ENCODE measurements around the gene PTPRN. TPM values are rescaled to one million over a fixed set of nuclear protein-coding genes. Genes with fewer than 3 reads are reported as not detected.
A peak's percentile ranks its signal among the peaks of the same experiment; 100 is the strongest.

Gene PTPRN
- total and polyA plus RNA-seq, 9 of the 15 experiments (the other 6 are each of a cell fraction or from before 2014, with no cell fraction given): 0.15 to 2.4 (median 0.43) TPM; not detected in 1

GRCh38 chr2:219252900-219253752 lies 56.1 kb downstream of the PTPRN start, which contains the start of gene TUBA4B (continued):
- peak; percentile 69 for TF ChIP-seq ARID4B (CRISPR knock-in tag; IDR thresholded peaks at IDR 0.05)
- no peak for TF ChIP-seq SRSF1 (IDR thresholded peaks at IDR 0.05; ENCODE audit: low read depth, low read length)
- no peak for TF ChIP-seq MYNN (IDR thresholded peaks at IDR 0.05)
- TF ChIP-seq MYNN (CRISPR knock-in tag; IDR thresholded peaks at IDR 0.05): no peak
- no peak for TF ChIP-seq CCNT2 (IDR thresholded peaks at IDR 0.05; ENCODE audit: borderline replicate concordance, extremely low read depth, insufficient read length, low read depth, low read length)
- TF ChIP-seq ZNF780A (CRISPR knock-in tag; IDR thresholded peaks at IDR 0.05): no peak
